NCI-H146 treated with DMSO at 0.1 percent for 48 hours (cell line): ENCODE measurements around the gene FURIN.
"Not testable (repeated sequence)": the region's sequence is repeated elsewhere in the genome, so short reads cannot be mapped to it uniquely, and the experiment has no call there.

Experiments used
- DNase-seq: peaks from one replicate; lab custom pipeline; 2025; ENCODE audit not compliant: unreplicated experiment; lab: John Stamatoyannopoulos, UW

The FURIN gene

DNA sequence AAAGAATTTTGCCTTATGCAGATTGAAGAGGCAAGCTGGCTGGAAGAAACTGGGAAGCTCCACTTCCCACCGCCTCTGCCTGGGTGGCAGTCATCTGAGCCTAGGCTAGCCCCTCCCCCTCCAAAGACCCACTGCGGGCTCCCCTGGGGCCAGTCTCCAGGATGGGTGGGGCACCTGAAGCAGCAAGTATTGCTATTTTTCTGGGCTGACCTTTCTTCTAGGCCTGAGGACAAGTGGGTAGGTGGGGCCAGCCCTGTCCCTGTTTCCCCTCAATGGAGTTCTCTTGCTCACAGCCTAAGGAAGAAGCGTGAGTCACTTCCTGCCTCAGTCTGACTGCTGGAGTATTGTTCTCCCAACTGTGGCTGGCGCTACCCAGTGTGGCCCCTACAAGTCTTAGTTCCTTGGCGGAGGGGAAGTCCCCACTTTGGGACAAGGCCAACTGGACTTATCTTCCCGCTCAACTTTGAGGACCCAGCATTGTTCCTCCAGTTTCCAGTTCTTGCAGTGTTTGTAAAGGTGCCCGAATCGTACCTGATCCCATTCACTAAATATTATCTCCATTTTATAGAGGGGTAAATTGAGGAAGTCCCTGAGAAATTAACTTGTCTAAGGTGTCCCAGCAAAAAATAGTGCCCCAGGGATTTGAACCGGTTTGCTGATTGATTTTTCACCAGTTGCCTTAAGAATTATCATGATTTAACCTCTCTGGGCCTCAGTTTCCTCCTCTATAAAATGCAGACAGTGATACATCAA is 1.4 kb downstream of the FURIN start:
- DNase-seq = no peak

DNA sequence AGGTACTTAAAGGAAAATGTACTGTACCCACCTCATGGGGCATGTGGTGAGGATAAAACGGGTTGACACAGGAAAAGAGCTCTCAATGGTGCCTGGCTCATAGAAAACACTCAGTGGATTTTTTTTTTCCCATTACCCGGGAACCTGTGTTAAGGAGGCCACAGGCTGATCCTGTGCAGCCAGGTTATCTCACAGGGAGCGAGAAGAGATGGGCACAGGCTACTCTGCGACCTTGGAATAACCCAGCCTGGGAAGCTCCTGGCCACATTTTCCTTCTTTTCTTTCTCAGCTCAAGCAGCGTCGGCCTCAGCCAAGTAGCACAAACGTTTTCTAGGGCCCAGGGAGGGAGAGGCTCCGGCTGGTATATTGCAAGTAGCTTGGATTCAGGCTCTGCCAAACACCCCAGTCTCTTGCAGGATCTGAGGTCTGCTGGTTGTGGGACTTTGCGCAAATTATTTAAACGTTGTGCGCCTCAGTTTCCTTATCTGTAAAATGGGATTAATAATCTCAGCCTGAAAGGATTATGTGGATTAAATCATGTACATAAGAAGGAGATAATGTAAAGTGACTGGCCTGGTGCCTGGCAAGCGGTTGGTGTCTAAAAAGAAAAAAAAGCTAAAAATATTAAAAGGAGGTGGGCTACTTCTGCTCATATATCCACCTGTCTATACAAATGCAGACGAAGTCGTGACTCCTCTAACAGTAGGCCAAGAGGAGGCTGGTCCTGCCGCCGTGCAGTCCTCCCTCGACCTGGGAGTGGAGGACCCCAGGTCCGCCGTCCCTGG is 2.2 kb downstream of the FURIN start:
- no peak for DNase-seq

DNA sequence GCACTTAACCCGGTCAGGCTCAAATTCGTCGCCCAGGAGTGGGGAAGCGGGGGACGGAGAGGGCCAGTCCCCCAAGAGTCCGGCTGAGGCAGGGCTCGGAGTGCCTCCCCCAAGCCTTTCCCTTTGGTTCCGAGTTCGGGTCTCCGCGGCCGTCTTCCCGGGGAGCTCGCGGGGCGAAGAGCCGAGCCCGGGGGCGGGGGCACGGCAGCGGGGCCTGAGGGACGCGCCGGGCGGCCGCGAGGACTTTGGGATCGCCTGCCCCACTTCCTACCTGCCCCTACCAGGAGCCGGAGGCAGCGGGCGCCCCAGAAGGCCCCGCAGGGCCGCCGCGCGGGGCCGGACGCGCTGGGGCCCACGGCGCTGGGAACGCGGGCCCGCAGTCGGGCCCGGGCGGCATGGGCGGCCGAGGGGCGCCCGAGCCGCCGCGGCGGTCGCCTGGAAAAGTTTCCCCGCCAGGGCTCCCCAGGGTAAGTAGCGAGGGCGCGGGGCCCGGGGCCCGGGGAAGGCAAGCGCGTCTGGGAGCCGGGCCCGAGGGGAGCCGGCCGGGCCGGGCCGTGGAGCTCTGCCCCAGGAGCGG is 2.8 kb downstream of the FURIN start:
- no peak for DNase-seq

DNA sequence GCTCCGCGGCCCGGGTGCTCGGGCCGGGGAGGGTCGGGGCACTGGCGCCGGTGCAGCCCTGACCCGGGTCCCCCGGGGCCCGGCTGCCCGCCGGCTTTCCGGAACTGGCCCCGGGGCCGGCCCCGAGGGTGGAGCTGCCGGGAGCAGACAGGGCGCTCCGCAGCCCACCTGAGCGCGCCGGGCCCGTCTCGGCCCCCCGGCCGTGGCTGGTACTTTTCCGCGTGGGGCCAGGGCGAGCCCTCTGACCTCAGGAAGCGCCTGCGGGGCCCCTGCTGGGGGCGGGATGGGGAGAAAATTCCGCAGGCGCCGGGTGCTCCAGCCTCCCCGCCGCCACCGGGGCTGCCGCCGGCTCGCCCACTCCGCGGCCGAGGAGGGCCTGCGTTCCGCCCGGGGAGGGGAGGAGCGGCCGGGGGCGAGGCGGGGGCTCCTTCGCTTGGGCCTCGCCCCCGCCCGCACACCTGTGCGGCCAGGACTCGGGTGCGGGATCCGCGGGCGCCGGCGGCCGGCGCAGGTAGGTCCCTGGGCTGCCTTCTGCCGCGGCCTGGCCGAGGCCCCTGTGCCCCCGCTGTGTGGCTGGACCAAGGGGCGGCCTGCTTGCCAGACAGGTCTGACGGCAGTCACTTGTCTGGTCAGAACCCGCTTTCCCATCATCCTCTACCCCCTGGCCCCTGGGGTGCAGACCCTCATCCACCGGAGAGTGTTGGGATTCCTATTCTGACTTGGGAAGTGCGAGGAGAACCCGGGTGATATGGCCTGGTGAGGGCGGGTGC is 3.5 kb downstream of the FURIN start:
- no peak for DNase-seq

DNA sequence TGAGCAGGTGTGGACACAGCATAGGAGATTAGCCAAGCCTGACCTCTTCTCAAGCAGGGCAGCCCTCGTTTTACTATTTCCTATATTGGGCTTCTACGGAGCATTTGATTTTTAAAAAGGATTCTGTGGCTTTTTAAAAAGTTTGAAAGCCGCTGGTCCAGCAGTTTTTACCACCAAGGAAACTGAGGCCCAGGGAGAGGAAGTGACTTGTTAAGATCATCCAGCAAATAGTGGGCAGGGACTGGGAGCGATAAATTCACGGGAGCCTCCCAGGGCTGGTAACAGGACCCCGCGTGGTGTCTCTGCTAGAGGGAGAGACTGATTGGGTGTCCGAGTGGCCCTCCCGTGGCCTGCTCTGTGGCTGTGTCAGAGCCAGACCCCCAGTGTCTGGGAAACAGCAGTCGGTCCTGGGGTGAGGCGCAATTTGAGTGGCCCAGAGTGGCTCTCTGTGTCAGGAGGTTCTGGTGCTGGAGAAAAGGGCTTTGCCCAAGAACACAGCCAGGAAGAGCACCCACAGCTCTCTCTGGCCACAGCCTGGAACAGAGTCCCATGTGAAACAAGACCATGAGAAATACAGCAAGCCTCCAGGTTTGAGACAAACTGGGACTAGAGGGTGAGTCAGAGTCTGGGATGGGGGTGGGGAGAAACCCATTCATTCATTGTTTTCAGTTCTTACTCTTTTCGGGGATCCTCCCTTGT is 4.2 kb downstream of the FURIN start:
- DNase-seq = no peak

DNA sequence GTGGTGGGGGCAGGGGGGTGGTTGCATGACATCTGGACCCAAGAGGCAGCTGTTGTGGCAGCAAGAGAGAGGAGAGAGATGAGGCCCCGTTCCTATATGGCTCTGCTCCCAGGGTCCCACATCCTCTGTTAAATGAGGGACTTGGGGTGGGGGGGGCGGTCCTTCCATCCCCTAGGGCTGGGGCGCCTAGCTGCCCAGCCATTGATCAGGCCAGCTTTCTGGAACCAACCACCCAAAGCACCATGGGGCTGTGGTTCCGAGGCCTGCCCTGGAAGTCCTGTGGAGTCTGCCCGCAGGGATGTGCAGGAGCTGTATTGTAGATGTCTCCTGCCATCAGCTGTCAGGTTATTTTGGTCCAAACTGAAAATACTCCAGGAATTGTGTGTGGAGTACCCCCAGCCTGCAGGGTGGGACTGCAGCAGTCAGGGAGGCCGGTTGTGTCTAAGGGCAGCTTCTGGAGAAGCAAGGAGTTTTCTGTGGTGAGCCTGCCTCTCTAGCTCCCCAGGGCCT is 5.2 kb downstream of the FURIN start:
- DNase-seq = no peak

DNA sequence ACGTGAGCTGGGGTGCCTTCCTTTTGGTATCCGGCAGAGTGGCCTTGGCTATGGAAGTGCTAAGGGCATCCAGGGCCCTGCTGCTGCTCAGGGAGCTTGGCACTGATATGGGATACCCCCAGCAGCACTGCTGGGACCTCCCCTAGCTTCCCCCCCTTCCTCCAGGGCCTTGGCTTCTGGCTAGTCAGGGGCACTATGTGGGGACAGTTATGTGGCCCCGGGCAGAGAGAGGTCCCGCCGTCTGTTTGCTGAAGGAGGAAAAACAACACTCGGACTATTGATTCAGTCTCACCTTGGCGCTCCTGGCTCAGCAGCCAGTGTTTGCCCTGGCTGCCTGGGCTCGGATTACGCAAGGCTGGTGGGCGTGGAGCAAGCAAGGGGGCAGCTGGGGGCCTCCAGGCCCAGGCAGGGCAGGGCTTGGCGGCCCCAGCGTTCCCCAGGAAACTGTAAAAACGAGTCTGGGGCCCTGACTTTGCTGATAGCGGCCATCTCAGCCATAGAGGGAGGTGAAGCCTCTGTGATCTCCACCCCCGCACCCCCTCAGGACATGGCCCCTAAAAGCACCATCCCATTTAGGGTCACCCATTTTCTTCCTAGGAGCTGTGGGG is 5.7 kb downstream of the FURIN start:
- DNase-seq = peak; percentile 71

DNA sequence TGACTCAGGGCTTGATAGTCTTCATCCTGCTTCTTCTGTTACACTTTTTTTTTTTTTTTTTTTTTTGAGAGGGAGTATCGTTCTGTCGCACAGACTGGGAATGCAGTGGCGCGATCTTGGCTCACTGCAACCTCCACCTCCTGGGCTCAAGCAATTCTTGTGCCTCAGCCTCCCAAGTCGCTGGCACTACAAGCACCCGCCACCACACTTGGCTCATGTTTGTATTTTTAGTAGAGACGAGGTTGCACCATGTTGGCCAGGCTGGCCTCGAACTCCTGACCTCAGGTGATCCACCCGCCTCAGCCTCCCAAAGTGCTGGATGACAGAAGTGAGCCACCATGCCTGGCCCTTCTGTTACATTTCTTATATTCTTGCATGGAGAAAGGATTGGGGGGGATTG is 6.6 kb downstream of the FURIN start:
- not testable (repeated sequence) for DNase-seq

DNA sequence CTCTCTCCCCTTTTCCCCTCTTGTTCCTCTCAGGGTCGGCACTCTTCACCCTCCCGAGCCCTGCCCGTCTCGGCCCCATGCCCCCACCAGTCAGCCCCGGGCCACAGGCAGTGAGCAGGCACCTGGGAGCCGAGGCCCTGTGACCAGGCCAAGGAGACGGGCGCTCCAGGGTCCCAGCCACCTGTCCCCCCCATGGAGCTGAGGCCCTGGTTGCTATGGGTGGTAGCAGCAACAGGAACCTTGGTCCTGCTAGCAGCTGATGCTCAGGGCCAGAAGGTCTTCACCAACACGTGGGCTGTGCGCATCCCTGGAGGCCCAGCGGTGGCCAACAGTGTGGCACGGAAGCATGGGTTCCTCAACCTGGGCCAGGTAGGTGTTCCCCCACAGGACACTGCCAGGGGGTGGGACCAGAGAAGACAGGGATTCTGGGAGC is 7.2 kb downstream of the FURIN start:
- no peak for DNase-seq

DNA sequence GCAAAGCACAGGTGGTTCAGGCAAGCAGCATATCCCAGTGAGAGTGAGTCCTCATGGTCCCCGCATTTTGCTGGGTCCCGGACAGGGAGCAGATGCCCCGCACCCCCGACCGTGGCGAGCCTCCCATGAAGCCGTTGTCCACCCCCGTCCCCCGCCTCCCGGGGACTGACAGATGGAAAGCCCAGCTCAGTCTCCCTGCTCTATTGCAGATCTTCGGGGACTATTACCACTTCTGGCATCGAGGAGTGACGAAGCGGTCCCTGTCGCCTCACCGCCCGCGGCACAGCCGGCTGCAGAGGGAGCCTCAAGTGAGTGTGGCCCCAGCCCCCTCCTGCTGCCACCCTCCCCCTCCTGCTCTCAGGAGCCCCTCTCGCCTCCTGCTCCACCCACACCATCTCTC is 7.7 kb downstream of the FURIN start:
- no peak for DNase-seq

DNA sequence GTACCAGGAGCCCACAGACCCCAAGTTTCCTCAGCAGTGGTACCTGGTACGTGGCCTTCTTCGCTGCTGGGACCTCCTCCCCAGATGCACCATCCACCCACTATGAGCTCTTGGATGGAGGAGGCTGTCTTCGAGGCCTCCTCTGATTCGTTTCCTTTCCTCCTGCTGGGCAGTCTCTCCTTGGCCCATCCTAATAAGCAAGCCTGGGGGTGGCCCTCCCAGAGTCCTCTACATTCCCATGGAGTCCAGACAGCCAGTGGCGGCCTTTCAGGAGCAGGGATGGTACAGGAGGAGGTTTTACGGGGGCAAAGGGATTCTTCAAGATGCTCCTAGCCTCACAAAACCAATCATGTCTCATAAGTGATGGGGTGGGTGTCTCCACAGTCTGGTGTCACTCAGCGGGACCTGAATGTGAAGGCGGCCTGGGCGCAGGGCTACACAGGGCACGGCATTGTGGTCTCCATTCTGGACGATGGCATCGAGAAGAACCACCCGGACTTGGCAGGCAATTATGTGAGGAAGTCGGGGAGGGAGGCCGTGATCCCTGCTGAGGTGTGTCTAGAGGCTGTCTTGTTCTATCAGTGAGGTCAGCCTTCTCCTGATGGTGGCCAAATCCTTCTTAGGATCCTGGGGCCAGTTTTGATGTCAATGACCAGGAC is 8.3 kb downstream of the FURIN start:
- no peak for DNase-seq

DNA sequence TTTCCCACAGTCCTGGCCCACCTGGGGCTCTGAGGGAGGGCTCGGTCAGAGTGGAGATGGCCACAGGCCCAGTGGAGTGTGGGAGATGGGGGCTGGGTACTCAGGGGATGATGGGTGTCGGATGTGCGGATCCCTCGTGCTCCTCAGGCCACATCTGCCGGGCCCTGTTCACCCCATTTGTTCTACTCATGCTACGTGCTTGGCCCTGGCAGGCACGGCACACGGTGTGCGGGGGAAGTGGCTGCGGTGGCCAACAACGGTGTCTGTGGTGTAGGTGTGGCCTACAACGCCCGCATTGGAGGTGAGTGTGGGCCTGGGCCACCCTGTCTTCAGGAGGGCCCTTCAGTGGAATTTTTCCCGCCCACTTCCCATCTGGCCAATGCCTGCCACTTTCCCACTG is 8.9 kb downstream of the FURIN start:
- no peak for DNase-seq

DNA sequence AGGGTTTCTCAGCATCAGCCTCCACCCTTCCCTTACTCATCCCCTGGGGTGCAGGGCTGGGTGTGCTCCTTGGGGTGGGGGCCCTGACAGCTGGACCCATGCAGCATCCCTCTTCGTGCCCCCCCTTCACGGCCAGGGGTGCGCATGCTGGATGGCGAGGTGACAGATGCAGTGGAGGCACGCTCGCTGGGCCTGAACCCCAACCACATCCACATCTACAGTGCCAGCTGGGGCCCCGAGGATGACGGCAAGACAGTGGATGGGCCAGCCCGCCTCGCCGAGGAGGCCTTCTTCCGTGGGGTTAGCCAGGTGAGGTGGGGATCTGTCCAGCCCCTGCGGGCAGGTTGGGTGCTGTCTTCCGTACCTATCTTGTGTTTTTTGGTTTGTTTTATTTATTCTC is 9.6 kb downstream of the FURIN start:
- no peak for DNase-seq

DNA sequence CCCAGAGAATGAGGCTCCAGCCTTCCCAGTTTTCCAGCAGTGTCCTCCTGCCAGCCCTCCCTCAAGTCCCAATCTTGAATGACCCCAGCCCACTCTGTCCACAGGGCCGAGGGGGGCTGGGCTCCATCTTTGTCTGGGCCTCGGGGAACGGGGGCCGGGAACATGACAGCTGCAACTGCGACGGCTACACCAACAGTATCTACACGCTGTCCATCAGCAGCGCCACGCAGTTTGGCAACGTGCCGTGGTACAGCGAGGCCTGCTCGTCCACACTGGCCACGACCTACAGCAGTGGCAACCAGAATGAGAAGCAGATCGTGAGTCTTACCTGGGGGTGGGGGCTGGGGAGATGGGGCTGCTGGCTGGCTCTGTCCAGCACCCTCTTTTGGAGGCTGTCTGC is 10.3 kb downstream of the FURIN start:
- DNase-seq = no peak

DNA sequence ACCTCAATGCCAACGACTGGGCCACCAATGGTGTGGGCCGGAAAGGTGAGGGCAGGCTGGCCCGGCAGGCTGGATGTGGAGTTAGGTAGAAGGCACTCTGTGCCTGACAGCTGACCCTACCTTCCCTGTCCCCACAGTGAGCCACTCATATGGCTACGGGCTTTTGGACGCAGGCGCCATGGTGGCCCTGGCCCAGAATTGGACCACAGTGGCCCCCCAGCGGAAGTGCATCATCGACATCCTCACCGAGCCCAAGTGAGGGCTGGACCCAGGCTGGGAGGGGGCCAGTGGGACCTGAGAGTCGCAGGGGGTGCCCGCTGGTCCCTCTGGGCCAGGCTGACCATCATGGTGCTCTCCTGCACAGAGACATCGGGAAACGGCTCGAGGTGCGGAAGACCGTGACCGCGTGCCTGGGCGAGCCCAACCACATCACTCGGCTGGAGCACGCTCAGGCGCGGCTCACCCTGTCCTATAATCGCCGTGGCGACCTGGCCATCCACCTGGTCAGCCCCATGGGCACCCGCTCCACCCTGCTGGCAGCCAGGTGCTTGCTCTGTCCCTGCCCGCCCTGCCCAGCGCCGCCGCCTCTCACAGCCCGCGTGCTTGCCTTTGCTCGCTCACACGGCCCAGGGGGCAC is 11.5 kb downstream of the FURIN start:
- DNase-seq = no peak

DNA sequence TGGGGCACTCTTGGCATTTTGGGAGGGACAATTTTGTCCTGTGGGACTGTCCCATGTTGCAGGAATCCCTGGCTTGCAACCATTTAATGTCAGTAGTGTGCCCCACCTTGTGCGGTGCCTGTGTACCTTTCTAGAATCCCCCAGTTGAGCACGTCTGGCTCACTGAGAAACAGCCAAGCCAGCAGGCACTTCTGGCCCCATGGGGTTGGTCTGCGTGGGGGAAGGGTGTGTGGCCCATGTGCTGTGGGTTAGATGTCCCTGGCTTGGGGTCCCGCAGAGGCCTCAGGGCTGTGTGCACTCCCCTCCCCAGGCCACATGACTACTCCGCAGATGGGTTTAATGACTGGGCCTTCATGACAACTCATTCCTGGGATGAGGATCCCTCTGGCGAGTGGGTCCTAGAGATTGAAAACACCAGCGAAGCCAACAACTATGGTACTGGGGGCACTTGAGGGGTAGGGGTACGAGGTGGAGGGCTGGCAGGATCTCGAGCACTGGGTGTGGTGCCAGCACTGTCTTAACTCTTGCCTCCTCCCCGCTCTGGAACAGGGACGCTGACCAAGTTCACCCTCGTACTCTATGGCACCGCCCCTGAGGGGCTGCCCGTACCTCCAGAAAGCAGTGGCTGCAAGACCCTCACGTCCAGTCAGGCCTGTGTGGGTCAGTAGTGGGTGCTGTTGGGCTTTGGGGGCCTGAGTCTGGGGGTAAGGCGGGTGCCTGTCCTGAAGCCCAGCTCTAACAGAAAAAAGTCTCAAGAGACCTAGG is 12.2 kb downstream of the FURIN start:
- no peak for DNase-seq

DNA sequence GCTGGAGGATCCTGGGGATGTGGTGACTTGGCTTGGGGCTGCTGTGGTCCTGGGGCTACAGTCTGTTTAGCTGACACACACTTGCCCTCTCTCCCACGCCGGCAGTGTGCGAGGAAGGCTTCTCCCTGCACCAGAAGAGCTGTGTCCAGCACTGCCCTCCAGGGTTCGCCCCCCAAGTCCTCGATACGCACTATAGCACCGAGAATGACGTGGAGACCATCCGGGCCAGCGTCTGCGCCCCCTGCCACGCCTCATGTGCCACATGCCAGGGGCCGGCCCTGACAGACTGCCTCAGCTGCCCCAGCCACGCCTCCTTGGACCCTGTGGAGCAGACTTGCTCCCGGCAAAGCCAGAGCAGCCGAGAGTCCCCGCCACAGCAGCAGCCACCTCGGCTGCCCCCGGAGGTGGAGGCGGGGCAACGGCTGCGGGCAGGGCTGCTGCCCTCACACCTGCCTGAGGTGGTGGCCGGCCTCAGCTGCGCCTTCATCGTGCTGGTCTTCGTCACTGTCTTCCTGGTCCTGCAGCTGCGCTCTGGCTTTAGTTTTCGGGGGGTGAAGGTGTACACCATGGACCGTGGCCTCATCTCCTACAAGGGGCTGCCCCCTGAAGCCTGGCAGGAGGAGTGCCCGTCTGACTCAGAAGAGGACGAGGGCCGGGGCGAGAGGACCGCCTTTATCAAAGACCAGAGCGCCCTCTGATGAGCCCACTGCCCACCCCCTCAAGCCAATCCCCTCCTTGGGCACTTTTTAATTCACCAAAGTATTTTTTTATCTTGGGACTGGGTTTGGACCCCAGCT is 13.0 kb downstream of the FURIN start:
- DNase-seq = no peak
